ENCODE measurements around the gene RAD51AP2. TPM values are rescaled to one million over a fixed set of nuclear protein-coding genes. Genes with fewer than 3 reads are reported as not detected.
A peak's percentile ranks its signal among the peaks of the same experiment; 100 is the strongest.

RAD51AP2 gene
- total and polyA plus RNA-seq, 2 donors (not counting 1 experiment from before 2014, with no cell fraction given): 0.02 to 0.17 TPM

DNA sequence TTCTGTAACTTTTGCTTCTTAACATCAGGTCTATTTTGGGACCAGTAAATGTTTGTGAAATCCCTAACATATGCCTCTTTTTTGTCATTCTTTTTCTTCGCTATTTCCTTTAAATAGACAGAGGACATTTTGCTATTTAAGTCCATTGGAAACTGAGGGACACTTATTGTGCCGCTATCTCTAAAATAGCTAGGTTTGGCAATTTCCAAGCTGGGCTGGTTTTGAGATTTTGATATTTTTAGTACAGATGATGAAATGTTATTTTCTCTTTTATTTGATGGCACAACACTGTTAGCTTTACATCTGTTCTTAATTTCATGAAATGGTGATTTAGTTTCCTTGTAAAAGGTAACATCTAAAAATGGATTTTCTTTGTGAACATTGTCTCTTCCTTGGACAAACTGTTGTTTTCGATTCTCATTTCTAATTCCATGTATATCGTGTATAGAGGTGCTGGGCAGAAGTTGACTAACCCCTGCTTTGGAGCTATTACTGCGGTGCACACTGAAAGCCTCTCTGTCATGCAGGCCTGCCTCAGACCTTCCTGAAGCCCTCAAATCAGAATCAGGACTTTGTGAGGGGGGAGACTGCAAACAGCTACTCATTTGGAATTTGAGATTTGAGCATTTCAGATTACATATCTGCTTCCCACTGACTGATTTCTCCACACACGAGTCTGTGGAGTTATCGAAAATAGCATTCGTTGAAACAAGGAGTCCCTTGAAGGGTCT is 594 bp downstream of the RAD51AP2 start:
- H3K4me3 ChIP-seq (replicated peaks in 1 of 4; ENCODE audit: control extremely low read depth in 1 of 4, insufficient read depth in 1 of 4, low read depth in 3 of 4, low read length in 4 of 4): peak overlapping the region; percentile 55 to 63 (median 62)
- peaks cover 6% of the 10 kb centered on the region for H3K4me1 ChIP-seq (ENCODE audit: control insufficient read depth, extremely low read depth, insufficient read depth, low read length)
- no peaks in the 10 kb centered on the region for H3K36me3 ChIP-seq (ENCODE audit: control insufficient read depth, insufficient read depth, low read length)
- TF ChIP-seq EZH2 (IDR thresholded peaks at IDR 0.05; ENCODE audit: low read length, missing control alignments): no peak
- TF ChIP-seq, protein P1, sequence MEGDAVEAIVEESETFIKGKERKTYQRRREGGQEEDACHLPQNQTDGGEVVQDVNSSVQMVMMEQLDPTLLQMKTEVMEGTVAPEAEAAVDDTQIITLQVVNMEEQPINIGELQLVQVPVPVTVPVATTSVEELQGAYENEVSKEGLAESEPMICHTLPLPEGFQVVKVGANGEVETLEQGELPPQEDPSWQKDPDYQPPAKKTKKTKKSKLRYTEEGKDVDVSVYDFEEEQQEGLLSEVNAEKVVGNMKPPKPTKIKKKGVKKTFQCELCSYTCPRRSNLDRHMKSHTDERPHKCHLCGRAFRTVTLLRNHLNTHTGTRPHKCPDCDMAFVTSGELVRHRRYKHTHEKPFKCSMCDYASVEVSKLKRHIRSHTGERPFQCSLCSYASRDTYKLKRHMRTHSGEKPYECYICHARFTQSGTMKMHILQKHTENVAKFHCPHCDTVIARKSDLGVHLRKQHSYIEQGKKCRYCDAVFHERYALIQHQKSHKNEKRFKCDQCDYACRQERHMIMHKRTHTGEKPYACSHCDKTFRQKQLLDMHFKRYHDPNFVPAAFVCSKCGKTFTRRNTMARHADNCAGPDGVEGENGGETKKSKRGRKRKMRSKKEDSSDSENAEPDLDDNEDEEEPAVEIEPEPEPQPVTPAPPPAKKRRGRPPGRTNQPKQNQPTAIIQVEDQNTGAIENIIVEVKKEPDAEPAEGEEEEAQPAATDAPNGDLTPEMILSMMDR (conservative IDR thresholded peaks at IDR 0.05 in 1 of 2, IDR thresholded peaks at IDR 0.05 in 1 of 2; ENCODE audit: low read depth in 1 of 2, low read length in 2 of 2): no peak
- H4K20me1 ChIP-seq (ENCODE audit: control insufficient read depth, extremely low read depth, insufficient read depth, low read length): no peaks in the 10 kb centered on the region
- peak overlapping the region; percentile 69 for H3K27ac ChIP-seq (ENCODE audit: insufficient read depth, low read length)
- DNase-seq (ENCODE audit: low read depth in 2 of 2): no peak
- peak overlapping the region; percentile 96 for H3K4me2 ChIP-seq (ENCODE audit: extremely low read depth, insufficient read depth, low read length)
- H2AFZ ChIP-seq (ENCODE audit: low read length): peak overlapping the region; percentile 89
- H3K9me3 ChIP-seq (ENCODE audit: control insufficient read depth, insufficient read depth, low read depth, low read length): no peaks in the 10 kb centered on the region
- no peaks in the 10 kb centered on the region for H3K27me3 ChIP-seq (ENCODE audit: control insufficient read depth, insufficient read depth, low read length)
- H3K79me2 ChIP-seq (ENCODE audit: control insufficient read depth, insufficient read depth, low read length): no peaks in the 10 kb centered on the region
- H3K9ac ChIP-seq (ENCODE audit: insufficient read depth, low read length): peak overlapping the region; percentile 58

DNA sequence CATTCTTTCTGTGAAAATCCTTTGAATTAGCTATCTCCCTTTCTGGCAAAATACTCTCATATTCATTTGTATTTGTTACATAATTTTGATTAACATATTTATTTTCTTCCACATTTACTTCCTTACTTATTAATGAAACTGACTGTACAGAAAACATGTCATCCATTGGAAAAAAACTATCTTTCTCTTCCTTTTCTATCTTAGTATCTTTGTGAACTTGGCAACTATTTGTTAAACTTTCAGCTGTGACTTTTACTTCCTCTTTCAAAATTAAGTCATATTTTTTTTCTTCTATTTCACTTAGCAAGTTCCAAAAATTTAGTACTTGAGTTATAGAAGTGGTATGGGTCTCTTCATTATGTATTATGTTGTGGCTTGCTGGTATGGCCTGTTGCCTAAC is 2.6 kb downstream of the RAD51AP2 start:
- TF ChIP-seq, protein P1 (conservative IDR thresholded peaks at IDR 0.05 in 1 of 2, IDR thresholded peaks at IDR 0.05 in 1 of 2; ENCODE audit: low read depth in 1 of 2, low read length in 2 of 2): no peak
- TF ChIP-seq EZH2 (IDR thresholded peaks at IDR 0.05; ENCODE audit: low read length, missing control alignments): no peak
- H3K4me2 ChIP-seq (ENCODE audit: extremely low read depth, insufficient read depth, low read length): no peak overlapping the region
- DNase-seq (ENCODE audit: low read depth in 2 of 2): peak in 1 of 2 donors; percentile 21
- no peak overlapping the region for H3K4me3 ChIP-seq (replicated peaks in 1 of 4; ENCODE audit: control extremely low read depth in 1 of 4, insufficient read depth in 1 of 4, low read depth in 3 of 4, low read length in 4 of 4)
- H4K20me1 ChIP-seq (ENCODE audit: control insufficient read depth, extremely low read depth, insufficient read depth, low read length): no peaks in the 10 kb centered on the region
- H3K4me1 ChIP-seq (ENCODE audit: control insufficient read depth, extremely low read depth, insufficient read depth, low read length): peaks cover 6% of the 10 kb centered on the region
- H2AFZ ChIP-seq (ENCODE audit: low read length): no peak overlapping the region
- H3K9ac ChIP-seq (ENCODE audit: insufficient read depth, low read length): no peak overlapping the region
- no peaks in the 10 kb centered on the region for H3K9me3 ChIP-seq (ENCODE audit: control insufficient read depth, insufficient read depth, low read depth, low read length)
- H3K27me3 ChIP-seq (ENCODE audit: control insufficient read depth, insufficient read depth, low read length): no peaks in the 10 kb centered on the region
- no peaks in the 10 kb centered on the region for H3K36me3 ChIP-seq (ENCODE audit: control insufficient read depth, insufficient read depth, low read length)
- H3K79me2 ChIP-seq (ENCODE audit: control insufficient read depth, insufficient read depth, low read length): no peaks in the 10 kb centered on the region
- no peak overlapping the region for H3K27ac ChIP-seq (ENCODE audit: insufficient read depth, low read length)

DNA sequence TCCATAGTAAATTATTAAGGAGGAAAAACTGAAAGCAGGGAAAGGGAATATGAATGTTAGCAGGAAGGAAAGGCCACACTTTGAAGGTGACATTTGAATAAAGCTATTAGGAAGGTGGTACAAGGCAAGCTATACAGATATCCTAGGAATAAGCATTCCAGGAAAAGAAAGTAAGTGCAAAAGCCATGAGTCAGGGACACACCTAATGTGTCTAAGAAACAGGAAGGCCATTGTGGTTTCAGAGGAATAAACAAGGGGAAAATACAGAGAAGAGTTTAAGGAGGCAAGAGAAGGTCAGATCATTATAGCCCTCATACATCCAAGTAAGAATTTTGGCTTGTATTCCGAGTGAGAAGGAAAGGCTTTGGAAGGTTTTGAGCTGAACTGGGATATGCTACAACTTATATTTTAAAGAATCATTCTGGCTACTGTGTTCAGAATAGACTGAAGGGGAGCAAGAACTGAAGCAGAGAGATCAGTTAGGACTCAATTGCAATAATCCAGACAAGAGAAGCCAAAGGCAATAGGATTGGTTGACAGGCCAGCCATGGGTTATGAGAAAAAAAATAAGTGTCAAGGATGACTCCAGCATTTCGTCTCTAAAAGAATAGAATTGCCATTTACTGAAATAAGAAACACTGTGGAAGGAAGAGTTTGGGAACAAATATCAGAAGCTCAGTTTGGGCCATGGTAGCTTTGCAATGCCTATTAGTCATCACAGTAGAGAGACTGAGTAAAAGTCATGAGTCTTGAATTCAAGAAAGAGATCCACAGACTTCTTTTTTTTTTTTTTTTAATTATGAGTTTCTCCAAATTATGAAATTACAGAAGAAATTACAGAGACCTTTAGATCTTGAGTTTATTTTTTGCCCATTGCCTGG is 11.3 kb downstream of the RAD51AP2 start:
- no peaks in the 10 kb centered on the region for H3K27me3 ChIP-seq (ENCODE audit: control insufficient read depth, insufficient read depth, low read length)
- no peaks in the 10 kb centered on the region for H3K9me3 ChIP-seq (ENCODE audit: control insufficient read depth, insufficient read depth, low read depth, low read length)
- no peak overlapping the region for H3K9ac ChIP-seq (ENCODE audit: insufficient read depth, low read length)
- no peak overlapping the region for H3K4me2 ChIP-seq (ENCODE audit: extremely low read depth, insufficient read depth, low read length)
- H2AFZ ChIP-seq (ENCODE audit: low read length): no peak overlapping the region
- H3K79me2 ChIP-seq (ENCODE audit: control insufficient read depth, insufficient read depth, low read length): no peaks in the 10 kb centered on the region
- no peaks in the 10 kb centered on the region for H4K20me1 ChIP-seq (ENCODE audit: control insufficient read depth, extremely low read depth, insufficient read depth, low read length)
- H3K4me1 ChIP-seq (ENCODE audit: control insufficient read depth, extremely low read depth, insufficient read depth, low read length): no peaks in the 10 kb centered on the region
- H3K36me3 ChIP-seq (ENCODE audit: control insufficient read depth, insufficient read depth, low read length): no peaks in the 10 kb centered on the region
- no peak overlapping the region for H3K4me3 ChIP-seq (replicated peaks in 1 of 4; ENCODE audit: control extremely low read depth in 1 of 4, insufficient read depth in 1 of 4, low read depth in 3 of 4, low read length in 4 of 4)
- TF ChIP-seq, protein P1 (conservative IDR thresholded peaks at IDR 0.05 in 1 of 2, IDR thresholded peaks at IDR 0.05 in 1 of 2; ENCODE audit: low read depth in 1 of 2, low read length in 2 of 2): no peak
- TF ChIP-seq EZH2 (IDR thresholded peaks at IDR 0.05; ENCODE audit: low read length, missing control alignments): no peak
- DNase-seq (ENCODE audit: low read depth in 2 of 2): peak in 1 of 2 donors; percentile 54
- no peak overlapping the region for H3K27ac ChIP-seq (ENCODE audit: insufficient read depth, low read length)
